RKO (cell line): ENCODE measurements around the gene ANKRD61.
"Not testable (repeated sequence)": the region's sequence is repeated elsewhere in the genome, so short reads cannot be mapped to it uniquely, and the experiment has no call there.

Experiments
- DNase-seq: peaks from one replicate; pipeline ENCODE4 v3.0.0-alpha.2; 2016; ENCODE audit warnings: low spot score

ANKRD61 gene

GRCh38 chr7:6030988-6031387 is at the start of gene ANKRD61:
Gene ANKRD61 (plus strand): TSS chr7:6031376. CDS start chr7:6031376, 0 bp downstream.
- DNase-seq: no peak

DNA sequence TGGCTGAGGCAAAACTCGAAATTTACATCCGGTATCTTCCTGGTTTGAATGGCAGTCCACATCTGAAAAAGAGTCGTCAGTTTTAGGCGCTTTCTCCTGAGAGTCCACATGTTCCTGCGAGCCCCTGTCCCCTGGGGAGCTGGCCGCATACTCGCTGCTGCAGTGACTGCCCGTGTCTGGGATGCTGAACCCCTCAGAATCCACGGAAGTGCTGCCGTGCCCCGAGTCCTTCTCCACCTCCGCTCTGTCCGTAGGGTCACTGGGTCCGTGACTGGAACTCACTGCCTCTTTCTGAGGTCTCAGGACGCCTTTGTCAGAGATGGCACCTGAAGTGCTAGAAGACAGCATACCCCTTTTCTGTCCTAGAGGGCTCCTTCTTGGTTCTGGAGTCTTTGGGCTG is 44.1 kb upstream of the ANKRD61 start:
- DNase-seq: not testable (repeated sequence)

- peak; percentile 65 for DNase-seq
Observed at GRCh38 chr7:5997210-5997808, 33.9 kb upstream of the ANKRD61 start.

- DNase-seq: no peak
Observed at GRCh38 chr7:6007386-6007785, 23.8 kb upstream of the ANKRD61 start.

DNA sequence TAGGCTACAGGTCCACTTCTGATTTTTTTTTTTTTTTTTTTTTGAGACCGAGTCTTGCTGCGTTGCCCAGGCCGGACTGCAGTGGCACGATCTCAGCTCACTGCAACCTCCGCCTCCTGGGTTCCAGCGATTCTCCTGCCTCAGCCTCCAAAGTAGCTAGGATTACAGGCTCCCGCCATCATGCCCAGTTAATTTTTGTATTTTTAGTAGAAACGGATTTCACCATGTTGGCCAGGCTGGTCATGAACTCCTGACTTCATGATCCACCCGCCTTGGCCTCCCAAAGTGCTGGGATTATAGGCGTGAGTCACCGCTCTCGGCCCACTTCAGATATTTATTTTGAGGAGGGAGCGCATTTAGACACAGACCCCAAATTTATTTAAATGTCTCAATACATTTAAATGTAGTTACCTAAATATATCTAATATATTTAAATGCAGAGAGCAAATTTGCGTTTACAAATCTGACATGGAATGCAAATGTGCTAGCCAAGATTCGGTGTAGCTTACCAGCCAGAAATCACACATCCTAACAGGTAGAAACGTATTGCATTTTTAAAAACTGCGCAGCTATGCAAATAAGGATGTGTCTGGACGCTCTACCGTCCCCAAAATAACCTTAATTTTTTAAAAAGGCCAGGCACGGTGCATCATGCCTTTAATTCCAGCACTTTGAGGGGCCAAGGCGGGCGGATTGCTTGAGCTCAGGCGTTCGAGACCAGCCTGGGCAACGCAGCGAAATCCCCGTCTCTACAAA is 23.2 kb upstream of the ANKRD61 start:
- DNase-seq: peak; percentile 42

GRCh38 chr7:6008668-6009611 is 22.2 kb upstream of the ANKRD61 start, which contains the start of the genes AIMP2 and PMS2:
Gene AIMP2 (plus strand): TSS chr7:6009272. CDS start chr7:6009364, 92 bp downstream.
Gene PMS2 (minus strand): TSS chr7:6009049. CDS start chr7:6009019, 30 bp downstream.
- DNase-seq: peak; percentile 98

- not testable (repeated sequence) for DNase-seq
Observed at GRCh38 chr7:6010370-6010769, 20.8 kb upstream of the ANKRD61 start.

DNA sequence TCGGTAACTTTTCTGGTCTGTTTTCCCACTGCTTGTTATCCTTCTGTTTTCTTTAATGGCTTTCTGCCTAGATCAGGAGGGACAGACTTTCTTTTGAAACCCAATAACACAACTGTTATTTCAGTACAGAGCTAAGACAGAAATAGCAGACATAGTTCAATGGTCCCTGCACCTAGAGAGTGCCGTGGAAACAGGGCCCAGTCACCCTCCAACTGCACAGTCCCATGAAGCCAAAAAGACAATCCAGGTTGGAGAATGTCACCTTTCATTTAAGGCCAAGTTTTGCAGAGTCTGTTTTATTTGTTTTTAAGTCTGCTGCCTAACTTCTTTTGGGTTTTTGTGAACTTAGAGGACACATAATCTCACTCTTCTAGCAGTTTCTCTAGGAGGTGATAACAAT is 19.6 kb upstream of the ANKRD61 start:
- no peak for DNase-seq

GRCh38 chr7:6012355-6013104 is 18.6 kb upstream of the ANKRD61 start:
- DNase-seq: no peak

DNA sequence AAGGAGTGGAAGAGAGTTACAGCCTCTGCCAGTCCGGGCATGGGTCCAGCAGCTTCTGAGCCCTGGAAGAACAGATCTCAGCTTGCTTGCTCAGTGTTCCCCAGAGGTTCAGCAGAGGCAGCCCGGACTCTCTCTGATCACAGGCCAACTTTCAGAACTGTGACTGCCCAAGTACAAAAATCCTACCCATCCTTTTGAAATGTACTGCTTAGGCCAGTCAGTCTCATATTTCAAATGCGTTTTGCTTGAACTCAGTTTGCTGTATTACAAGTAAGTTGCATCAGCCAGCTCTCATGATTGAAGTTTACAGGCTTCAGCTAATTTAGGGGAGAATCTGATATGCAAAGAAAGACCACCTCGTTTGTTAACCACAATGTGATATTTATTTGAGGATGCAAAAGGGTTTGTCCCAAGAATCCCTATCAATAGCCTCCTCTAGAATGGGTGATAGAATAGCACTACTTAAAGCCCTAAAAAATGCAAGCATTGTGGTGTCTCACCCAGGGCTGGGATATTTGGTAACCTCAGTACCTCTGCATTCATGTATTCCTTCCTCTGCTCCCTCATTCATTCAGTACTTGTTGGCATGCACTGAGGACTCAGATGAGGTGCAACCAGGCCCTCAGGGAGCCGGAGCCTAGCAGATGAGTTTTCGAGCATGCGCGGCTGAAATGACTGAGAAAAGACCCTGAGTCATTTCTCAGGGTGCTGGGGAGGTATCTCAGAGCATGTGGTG is 15.1 kb upstream of the ANKRD61 start:
- DNase-seq: peak; percentile 35

GRCh38 chr7:6016653-6016966 is 14.6 kb upstream of the ANKRD61 start:
- no peak for DNase-seq

GRCh38 chr7:6020371-6021286 is 10.5 kb upstream of the ANKRD61 start:
- DNase-seq: no peak

- DNase-seq: no peak
Observed at GRCh38 chr7:6022707-6023106, 8.5 kb upstream of the ANKRD61 start.

GRCh38 chr7:6023974-6024435 is 7.2 kb upstream of the ANKRD61 start:
- no peak for DNase-seq

GRCh38 chr7:6026011-6026819 is 5.0 kb upstream of the ANKRD61 start:
- DNase-seq: peak; percentile 78

GRCh38 chr7:6026820-6027311 is 4.3 kb upstream of the ANKRD61 start:
- no peak for DNase-seq

DNA sequence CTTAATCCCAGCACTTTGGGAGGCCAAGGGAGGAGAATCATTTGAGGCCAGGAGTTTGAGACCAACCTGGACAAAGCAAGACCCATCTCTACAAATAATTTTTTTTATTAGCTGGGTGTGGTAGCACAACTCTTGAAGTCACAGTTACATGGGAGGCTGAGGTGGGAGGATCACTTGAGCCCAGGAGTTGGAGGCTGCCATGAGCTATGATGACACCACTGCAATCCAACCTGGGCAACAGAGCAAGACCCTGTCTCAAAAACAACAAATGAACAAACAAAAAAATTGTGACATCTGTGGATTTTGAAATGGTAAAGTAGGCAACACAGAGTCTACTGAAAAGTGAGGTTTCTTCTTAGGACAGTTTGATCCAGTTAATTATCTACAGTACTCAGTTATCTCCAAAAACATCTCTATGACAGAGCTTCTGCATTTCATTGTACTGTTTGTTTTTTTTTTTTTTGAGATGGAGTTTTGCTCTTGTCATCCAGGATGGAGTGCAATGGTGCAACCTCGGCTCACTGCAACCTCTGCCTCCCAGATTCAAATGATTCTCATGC is 3.3 kb upstream of the ANKRD61 start:
- no peak for DNase-seq

- no peak for DNase-seq
Observed at GRCh38 chr7:6028563-6028962, 2.6 kb upstream of the ANKRD61 start.

GRCh38 chr7:6031567-6031966 is 391 bp downstream of the ANKRD61 start:
- no peak for DNase-seq
